Spleen (tissue), 11 donors: ENCODE results near the gene KLF13. TPM values are rescaled to one million over a fixed set of nuclear protein-coding genes. Genes with fewer than 3 reads are reported as not detected.
A peak's percentile ranks its signal among the peaks of the same experiment; 100 is the strongest.

Source experiments
- DNase-seq: peaks from one replicate; pipeline ENCODE4 v3.0.0-alpha.2; 2020
- H3K27ac ChIP-seq, 8 donors: fragments of 200-600 bp; sonication (generic) in 7 of 8; 1 replicate in 4 of 8; 2 replicates in 4 of 8; pipeline versions ENCODE4 v1.5.0 to v1.8.0; 2016 to 2021; ENCODE audit warnings: inconsistent platforms in 4 of 8, mild to moderate bottlenecking in 4 of 8, moderate library complexity in 1 of 8
- H3K27me3 ChIP-seq, 7 donors: fragments of 200-600 bp; sonication (generic) in 6 of 7; replicated peaks in 1 of 7; 1 replicate in 4 of 7; 2 replicates in 3 of 7; pipeline versions ENCODE4 v1.5.0 to v1.8.0; 2016 to 2021; ENCODE audit warnings: inconsistent platforms in 3 of 7, mild to moderate bottlenecking in 1 of 7
- H3K36me3 ChIP-seq, 6 donors: fragments of 200-600 bp; sonication (generic) in 5 of 6; 1 replicate in 4 of 6; 2 replicates in 2 of 6; pipeline versions ENCODE4 v1.5.0 to v1.8.0; 2016 to 2021; ENCODE audit warnings: inconsistent platforms in 2 of 6
- H3K4me1 ChIP-seq, 6 donors: fragments of 200-600 bp; sonication (generic) in 5 of 6; 1 replicate in 3 of 6; 2 replicates in 3 of 6; pipeline versions ENCODE4 v1.5.0 to v1.8.0; 2016 to 2021; ENCODE audit warnings: inconsistent platforms in 3 of 6
- H3K4me3 ChIP-seq, 8 donors: fragments of 200-600 bp; sonication (generic) in 7 of 8; 1 replicate in 4 of 8; 2 replicates in 4 of 8; pipeline versions ENCODE4 v1.5.0 to v1.8.0; 2016 to 2021; ENCODE audit warnings: inconsistent platforms in 4 of 8, mild to moderate bottlenecking in 4 of 8, moderate library complexity in 2 of 8
- H3K9me3 ChIP-seq, 8 donors: fragments of 200-600 bp; sonication (generic) in 7 of 8; 1 replicate in 4 of 8; 2 replicates in 4 of 8; pipeline versions ENCODE4 v1.5.0 to v1.8.0; 2016 to 2021; ENCODE audit warnings: inconsistent platforms in 4 of 8
- CTCF ChIP-seq, 11 experiments: fragments of 200-600 bp in 7 of 11; fragments of 450-650 bp in 4 of 11; sonication (generic) in 4 of 11; IDR thresholded peaks in 8 of 11; conservative IDR thresholded peaks in 3 of 11; 1 replicate in 7 of 11; 2 replicates in 4 of 11; pipeline versions ENCODE4 v1.4.0 to v1.8.0; 2016 to 2021; ENCODE audit warnings: antibody characterized with exemption in 11 of 11, inconsistent platforms in 4 of 11, mild to moderate bottlenecking in 1 of 11
- POLR2A ChIP-seq, 3 donors: fragments of 450-650 bp; IDR thresholded peaks; one replicate each; pipeline ENCODE4 v1.5.1; 2017; ENCODE audit warnings: antibody characterized with exemption in 3 of 3, mild to moderate bottlenecking in 1 of 3
- POLR2AphosphoS5 ChIP-seq, 3 donors: sonication (generic); formaldehyde crosslinking; IDR thresholded peaks; one replicate each; pipeline ENCODE4 v1.5.1; 2017; ENCODE audit warnings: antibody characterized with exemption in 3 of 3
- WGBS, 5 donors: extraction: QIAGEN DNeasy Blood & Tissue Kit in 3 of 5; methylation state at CpG; one replicate each; pipeline versions ENCODE4 v1.1.5 to v1.1.7; 2013 to 2018; 5-methylcytosine and 5-hydroxymethylcytosine counted together
- intact Hi-C: fragments of 100-400 bp; cut with DNase I; formaldehyde crosslinking; loops from one replicate; pipeline ENCODE4 v1.15.0; 2023; ENCODE audit warnings: low total_unique reads
- polyA plus RNA-seq, 3 donors: library from polyadenylated mRNA; stranded (reverse); fragments of 200-250 nt; gene quantifications; one replicate each; pipeline ENCODE4 v1.2.1, GENCODE V29; 2013
- total RNA-seq, 7 donors: library from RNA; depleted of rRNA in 3 of 7; stranded (reverse); fragments of >200 nt in 3 of 7; fragmentation: NEBNext Ultra II Directional in 4 of 7; extraction: Animal tissue kit (Norgen Biotek cat#: 25700) in 4 of 7; gene quantifications; one replicate each; pipeline versions ENCODE4 v1.1.0 to v1.2.1, GENCODE V29; 2016 to 2021
- donor health status: healthy with polysubstance abuse.
- donor health status: DM: no; HTN: no; CAD: no; lungs with moderate emphysema.
- donor health status: DM: no; HTN: no; CAD: no.
- donor health status: Bipolar disorder and iron deficiency.
- donor health status: healthy.
- donor health status: DM: no; HTN: no; CAD: no.
- donor health status: DM: yes; HTN: yes; CAD: no.

KLF13 gene
- total and polyA plus RNA-seq, 10 donors: 21.8 to 111 (median 81.4) TPM

DNA sequence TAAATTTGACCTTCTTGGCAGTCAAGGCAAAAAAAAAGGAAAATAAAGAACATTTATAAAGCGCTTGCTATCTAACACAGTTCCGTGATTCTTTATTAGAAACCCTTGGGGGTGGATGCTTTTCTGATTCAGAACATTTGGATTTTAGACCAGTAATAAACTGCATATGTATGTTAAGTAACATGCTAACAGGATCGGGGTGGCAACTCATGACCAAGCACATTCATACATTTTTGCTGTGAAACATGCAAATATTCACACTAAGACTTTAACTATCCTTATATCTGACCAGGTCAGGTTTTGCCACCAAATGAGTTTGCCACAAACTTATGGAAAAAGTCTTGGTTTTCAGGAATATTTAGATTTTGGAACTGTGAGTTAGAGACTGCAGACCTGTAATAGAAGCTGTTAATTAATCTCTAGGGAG is 30.4 kb upstream of the KLF13 start:
- Histone ChIP-seq H3K36me3 (no peaks in the 10 kb centered on the region), H3K27ac (no peak overlapping the region), H3K4me1 (peaks cover 0 to 25% (median 11%) of the 10 kb centered on the region in 6 donors), H3K27me3 (no peaks in the 10 kb centered on the region), H3K4me3 (no peak overlapping the region), H3K9me3 (no peaks in the 10 kb centered on the region)
- no peak for DNase-seq
- intact Hi-C loops: no loop called here
- TF ChIP-seq CTCF (IDR thresholded peaks at IDR 0.05 in 8 of 11, conservative IDR thresholded peaks at IDR 0.05 in 3 of 11) (no peak), POLR2A (IDR thresholded peaks at IDR 0.05) (no peak), POLR2AphosphoS5 (IDR thresholded peaks at IDR 0.05) (no peak)
- 83 to 99% (median 93%) methylated on average over 3 of the region's 3 CpGs for WGBS, 5 donors

- no peaks in the 10 kb centered on the region for H3K36me3 ChIP-seq
- H3K4me3 ChIP-seq: no peak overlapping the region
- H3K27ac ChIP-seq: no peak overlapping the region
- TF ChIP-seq POLR2AphosphoS5 (IDR thresholded peaks at IDR 0.05): no peak
- no peak for TF ChIP-seq POLR2A (IDR thresholded peaks at IDR 0.05)
- no peak for TF ChIP-seq CTCF (IDR thresholded peaks at IDR 0.05 in 8 of 11, conservative IDR thresholded peaks at IDR 0.05 in 3 of 11)
- DNase-seq: peak; percentile 66
- intact Hi-C loops: no loop called here
- 74 to 86% (median 81%) methylated on average over 13 of the region's 13 CpGs for WGBS, 5 donors
- no peaks in the 10 kb centered on the region for H3K27me3 ChIP-seq
- H3K4me1 ChIP-seq: peaks cover 0 to 32% (median 15%) of the 10 kb centered on the region in 6 donors
- no peaks in the 10 kb centered on the region for H3K9me3 ChIP-seq
Observed at GRCh38 chr15:31296646-31297574, 29.7 kb upstream of the KLF13 start.

DNA sequence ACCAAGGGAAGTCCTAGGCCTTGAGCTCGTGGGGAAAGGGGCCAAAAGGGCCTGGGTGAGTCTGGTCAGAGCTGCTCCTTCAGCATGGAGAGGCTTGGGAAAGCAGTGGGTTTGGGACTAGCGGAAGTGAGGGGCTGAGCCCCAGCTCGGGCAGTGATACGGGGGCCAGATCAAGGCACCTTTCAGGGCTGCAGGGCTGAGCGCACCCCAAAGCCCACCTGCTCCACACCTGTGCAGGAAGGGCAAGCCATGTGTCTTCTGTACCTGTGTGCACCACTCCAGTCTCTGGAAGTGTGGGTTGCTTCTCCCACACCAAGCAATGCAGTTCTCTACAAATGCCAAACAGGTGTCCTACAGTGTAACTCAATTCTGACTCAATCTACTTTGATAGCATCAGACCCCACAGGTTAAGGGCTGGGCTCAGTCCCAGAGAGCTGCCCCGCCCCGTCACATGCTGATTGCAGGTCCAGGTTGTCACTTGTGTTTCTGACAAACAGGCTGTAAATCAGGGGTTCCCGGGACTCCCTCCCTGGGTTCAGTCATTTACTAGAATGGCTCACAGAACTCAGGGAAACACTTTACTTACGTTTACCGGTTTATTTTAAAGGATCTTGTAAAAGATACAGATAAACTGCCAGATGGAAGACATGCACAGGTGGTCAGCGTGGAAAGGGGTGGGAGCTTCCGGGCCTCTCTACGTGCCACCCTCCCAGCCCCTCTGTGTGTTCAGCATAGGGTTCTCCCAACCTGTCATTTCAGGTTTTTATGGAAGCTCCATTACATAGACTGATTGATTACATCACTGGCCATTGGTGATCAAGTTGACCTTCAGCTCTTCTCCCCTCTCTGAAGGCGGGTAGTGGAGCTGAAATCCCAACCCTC is 28.8 kb upstream of the KLF13 start:
- 91 to 94% (median 92%) methylated on average over 14 of the region's 14 CpGs for WGBS, 5 donors
- no peaks in the 10 kb centered on the region for H3K36me3 ChIP-seq
- H3K27me3 ChIP-seq: no peaks in the 10 kb centered on the region
- peak; percentile 60 for DNase-seq
- H3K27ac ChIP-seq: no peak overlapping the region
- H3K4me1 ChIP-seq: peaks cover 0 to 37% (median 21%) of the 10 kb centered on the region in 6 donors
- no peak overlapping the region for H3K4me3 ChIP-seq
- H3K9me3 ChIP-seq: no peaks in the 10 kb centered on the region
- intact Hi-C loops: no loop called here
- TF ChIP-seq POLR2A (IDR thresholded peaks at IDR 0.05) (no peak), POLR2AphosphoS5 (IDR thresholded peaks at IDR 0.05) (no peak), CTCF (IDR thresholded peaks at IDR 0.05 in 8 of 11, conservative IDR thresholded peaks at IDR 0.05 in 3 of 11) (no peak)
